ENCODE measurements around the gene CELF5.
A peak's percentile ranks its signal among the peaks of the same experiment; 100 is the strongest.
"Not testable (repeated sequence)": the region's sequence is repeated elsewhere in the genome, so short reads cannot be mapped to it uniquely, and the experiment has no call there.

Gene CELF5

GRCh38 chr19:3208317-3209207 lies 15.9 kb upstream of the CELF5 start:
- no peak for DNase-seq

DNA sequence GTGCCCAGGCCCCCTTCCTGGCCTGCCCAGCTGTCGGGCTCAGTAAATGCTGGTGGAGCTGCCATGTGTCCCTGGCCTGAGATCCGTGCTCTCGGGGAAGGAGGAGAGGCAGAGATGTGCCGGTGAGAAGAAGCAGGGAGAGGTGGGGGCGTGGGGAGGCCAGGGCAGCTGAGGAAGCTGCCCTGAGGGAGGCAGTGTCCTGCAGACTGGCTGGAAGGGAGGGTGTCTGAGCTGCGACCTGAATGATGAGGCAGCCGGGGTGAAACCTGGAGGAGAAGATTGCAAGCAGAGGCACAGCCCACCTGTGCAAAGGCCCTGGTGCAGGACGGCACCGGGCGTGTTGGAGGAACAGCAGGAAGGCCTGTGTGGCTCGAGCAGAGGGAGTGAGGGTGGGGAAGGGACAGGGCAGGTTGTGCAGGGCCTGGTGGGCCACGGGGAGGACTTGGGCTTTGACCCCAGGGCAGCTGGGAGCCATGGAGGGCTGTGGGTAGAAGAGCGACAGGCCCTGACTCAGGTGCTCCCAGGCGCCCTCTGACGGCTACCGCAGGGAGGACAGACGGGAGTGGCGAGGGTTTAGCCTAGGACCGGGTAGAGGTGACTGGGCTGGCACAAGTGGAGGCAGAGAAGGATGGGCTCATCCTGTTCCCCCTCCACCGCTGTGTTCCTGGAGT lies 14.0 kb upstream of the CELF5 start:
- DNase-seq, result peak; percentile 46

DNA sequence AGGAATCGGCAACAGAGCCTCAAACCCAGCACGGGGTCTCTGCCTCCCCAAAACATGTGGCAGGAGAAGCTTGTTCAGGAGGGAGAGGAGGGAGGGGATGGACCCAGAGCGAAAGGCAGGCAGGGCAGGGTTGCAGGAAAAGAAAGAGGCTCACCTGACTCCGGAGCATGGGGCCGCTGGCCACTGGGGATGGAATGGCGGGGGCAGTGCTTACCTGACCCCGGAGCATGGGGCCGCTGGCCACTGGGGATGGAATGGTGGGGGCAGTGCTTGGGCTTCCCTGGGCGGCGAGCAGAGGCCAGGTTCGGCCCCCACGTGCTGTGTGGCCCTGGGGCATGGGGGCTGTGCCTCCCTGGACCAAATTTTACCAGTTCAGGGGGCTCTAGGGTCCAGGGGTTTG lies 13.3 kb upstream of the CELF5 start:
- DNase-seq, result no peak

DNA sequence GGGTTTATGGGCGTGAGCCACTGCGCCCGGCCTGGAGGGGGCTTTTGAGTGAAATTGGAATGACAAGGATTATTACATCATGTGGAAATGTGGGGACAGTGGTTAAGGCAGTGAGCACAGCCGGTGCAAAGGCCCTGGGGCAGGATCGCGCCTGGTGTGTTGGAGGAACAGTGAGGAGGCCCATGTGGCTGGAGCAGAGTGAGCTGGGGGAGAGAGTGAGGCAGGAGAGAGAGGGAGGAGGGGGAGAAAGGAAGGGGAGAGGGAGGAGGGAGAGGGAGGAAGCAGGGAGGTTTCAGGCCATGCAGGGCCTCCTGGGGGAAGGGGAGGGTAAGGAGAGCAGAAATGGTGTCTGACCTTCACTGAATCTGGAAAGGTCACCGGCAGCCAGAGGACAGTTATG lies 11.3 kb upstream of the CELF5 start:
- DNase-seq, result no peak

DNA sequence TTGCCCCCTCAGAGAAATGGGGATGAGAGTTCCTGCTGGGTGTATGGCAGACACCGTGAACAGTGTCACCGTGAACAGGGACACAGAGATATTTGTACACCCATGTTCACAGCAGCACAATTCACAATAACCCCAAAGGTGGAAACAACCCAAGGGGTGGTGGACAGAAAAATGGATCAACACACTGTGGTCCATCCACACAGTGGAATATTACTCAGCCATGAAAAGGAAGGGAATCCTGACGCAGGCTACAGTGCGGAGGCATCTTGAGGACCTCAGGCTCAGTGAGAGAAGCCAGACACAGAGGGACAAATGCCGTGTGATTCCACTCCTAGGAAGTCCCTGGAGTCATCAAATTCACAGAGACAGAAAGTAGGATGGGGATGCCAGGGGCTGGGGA lies 7.6 kb upstream of the CELF5 start:
- no peak for DNase-seq

DNA sequence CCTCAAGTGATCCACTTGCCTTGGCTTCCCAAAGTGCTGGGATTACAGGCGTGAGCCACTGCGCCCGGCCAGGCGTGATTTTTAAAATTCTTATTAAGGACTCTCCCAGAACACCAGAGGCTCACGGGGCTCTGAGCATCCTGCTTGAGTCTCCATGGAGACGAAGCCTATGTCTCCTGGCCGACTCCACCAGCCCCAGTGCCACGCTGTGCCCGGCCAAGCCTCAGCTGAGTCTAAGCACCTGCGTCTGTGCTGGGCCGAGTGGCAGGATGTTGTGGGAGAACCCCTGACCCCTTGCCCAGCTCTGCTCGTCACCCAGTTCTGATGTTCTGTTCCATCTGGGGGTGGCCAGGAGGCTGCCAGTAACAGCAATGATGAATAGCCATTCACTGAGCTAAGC lies 3.9 kb upstream of the CELF5 start:
- DNase-seq, result no peak

DNA sequence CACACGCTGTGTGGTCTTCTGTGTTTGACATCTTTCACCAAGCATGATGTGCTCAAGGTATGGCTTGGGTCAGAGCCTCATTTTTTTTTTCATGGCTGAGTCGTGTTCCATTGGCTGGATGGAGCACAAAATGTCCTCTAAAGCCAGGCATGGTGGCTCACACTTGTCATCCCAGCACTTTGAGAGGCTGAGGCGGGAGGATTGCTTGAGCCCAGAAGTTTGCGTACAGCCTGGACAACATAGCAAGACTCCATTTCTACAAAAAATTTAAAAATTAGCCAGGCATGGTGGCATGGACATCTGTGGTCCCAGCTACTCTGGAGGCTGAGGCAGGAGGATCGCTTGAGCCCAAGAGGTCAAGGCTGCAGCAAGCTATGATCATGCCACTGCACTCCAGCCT lies 2.9 kb upstream of the CELF5 start:
- not testable (repeated sequence) for DNase-seq

- no peak for DNase-seq
These were observed 1.8 kb upstream of the CELF5 start for GRCh38 chr19:3222709-3223108.

- no peak for DNase-seq
These were observed 666 bp downstream of the CELF5 start for GRCh38 chr19:3225169-3225485.

DNA sequence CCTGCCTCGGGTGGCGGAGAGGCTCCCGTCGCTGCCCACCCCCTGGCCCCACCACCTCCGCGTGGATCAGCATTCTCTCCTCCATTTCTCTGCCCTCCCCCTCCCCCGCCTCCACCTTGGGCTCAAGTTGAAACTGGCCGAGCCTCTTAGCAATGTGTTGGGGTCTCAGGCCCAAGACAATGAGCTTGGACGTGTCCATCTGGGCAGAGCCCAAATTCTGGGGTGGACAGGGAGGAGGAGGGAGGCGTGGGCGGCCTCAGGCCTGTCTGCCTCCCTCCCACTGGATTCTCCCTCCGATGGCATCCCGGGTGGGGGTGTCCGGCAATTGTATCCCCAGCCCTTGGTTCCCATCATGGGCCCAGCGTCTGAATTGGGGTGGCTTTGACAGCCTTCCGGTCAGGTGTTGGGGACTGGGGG lies 1.2 kb downstream of the CELF5 start:
- DNase-seq, result no peak

- no peak for DNase-seq
These were observed 2.7 kb downstream of the CELF5 start for GRCh38 chr19:3227054-3227626.

DNA sequence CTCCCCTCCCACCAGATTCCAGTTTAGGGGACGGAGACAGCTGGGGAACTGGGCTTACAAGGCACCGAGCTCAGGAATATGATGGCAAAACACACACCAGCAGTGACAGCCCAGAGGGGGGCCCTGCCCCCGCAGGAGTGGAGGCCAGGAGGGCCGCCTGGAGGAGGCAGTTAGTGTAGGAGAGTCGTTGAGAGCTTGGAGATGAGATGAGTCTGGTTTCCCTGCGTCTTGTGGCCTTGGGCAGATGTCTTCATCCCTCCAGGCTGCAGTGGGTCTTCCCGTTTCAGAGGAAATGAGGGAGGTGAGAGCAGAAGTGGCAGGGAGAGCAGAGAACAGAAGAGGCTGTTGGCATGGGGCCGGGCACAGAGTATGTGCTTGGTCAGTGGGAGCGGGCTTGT lies 4.9 kb downstream of the CELF5 start:
- DNase-seq, result no peak

DNA sequence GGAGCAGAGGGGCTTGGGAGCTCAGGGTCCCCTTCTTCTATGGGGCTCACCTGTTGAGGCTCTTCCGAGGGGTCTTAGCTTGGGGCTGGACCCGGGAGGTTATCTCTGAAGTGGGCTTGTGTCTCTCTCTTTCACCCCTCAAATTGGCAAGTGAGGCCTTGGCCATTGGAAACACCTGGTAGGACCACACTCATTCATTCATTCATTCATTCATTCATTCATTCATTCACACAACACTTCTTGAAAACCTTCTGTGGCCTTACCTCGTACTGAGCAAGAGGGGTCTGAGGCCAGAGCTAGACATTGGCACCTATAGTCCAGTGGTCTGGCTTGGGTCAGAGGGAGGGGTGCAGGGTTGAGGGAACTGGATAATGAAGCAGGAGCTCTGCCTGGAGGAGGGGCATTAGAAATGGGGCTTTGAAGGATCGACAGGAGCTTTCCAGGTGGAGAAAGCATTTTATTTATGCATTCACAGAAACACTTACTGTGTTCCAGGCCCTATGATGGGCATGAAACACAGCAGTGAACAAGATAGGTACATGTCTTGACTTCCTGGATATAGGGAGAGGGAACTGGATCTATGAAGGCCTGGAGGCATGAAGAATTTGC lies 5.5 kb downstream of the CELF5 start:
- DNase-seq, result no peak

- DNase-seq, result no peak
These were observed 6.8 kb downstream of the CELF5 start for GRCh38 chr19:3231288-3231687.

DNA sequence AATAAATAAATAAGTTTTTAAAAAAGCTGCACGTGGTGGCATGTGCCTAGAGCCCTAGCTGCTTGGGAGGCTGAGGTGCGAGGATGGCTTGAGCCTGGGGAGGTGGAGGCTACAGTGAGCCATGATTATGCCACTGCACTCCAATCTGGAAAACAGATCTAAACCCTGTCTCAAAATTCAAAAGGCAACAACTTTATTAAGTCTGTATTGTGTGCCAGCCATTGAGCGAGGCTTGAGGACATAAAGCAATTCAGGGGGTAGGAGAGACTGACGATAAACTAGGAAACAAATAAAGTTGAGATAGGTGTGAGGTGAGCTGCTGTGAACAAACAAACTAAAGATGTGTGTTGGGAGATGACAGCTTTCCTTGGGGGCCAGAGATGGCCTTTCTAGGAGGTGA lies 8.7 kb downstream of the CELF5 start:
- DNase-seq, result no peak

GRCh38 chr19:3233831-3234230 lies 9.4 kb downstream of the CELF5 start:
- no peak for DNase-seq

- no peak for DNase-seq
These were observed 10.3 kb downstream of the CELF5 start for GRCh38 chr19:3234800-3235199.

GRCh38 chr19:3235604-3236003 lies 11.1 kb downstream of the CELF5 start:
- DNase-seq, result not testable (repeated sequence)

- DNase-seq, result no peak
These were observed 11.8 kb downstream of the CELF5 start for GRCh38 chr19:3236272-3236671.

DNA sequence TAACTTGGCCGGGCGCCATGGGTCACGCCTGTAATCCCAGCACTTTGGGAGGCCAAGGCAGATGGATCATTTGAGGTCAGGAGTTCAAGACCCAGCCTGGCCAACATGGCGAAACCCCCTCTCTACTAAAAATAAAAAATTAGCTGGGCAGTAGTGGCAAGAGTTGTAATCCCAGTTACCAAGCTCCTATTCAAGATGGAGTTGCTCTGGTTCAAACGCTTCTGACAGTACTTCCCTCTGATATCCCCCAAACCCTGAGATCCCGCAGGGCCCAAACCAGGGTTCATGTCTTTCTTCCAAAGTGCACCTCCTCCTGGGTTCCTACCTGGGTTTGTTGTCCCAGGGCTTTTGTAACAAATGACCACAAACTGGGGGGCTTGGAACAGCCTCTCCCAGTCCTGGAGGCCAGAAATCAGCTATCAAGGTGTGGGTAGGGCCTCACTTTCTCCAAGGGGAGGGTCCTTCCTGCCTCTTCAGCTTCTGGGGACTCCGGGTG lies 13.7 kb downstream of the CELF5 start:
- DNase-seq, result no peak

DNA sequence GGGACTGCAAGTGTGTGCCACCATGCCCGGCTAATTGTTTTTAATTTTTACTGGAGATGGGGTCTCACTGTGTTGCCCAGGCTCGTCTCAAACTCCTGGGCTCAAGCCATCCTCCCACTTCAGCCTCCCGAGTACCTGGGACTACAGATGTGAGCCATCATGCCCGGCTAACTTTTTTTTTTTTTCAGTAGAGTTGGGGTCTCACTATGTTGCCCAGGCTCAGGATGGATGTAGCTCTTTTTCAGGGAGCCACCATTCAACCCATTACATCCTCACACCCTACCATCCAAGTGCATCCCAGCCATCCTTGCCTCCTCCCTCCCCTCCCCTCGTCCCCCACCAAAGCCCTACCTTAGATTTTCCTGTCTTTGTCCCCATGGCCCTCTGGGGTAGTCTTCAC lies 14.9 kb downstream of the CELF5 start:
- DNase-seq, result no peak

GRCh38 chr19:3243819-3244700 lies 19.6 kb downstream of the CELF5 start:
- DNase-seq, result peak; percentile 14

GRCh38 chr19:3245050-3245449 lies 20.6 kb downstream of the CELF5 start:
- no peak for DNase-seq
